Natural killer cell treated with Interleukin-12 subunit alpha and Interleukin-12 subunit beta and Interleukin-15 and Interleukin-18, amount 100 ng/mL, for 72 hours (primary cell): Measurements from ENCODE around the gene PRRT1B. TPM values are rescaled to one million over a fixed set of nuclear protein-coding genes. Genes with fewer than 3 reads are reported as not detected.
A peak's percentile ranks its signal among the peaks of the same experiment; 100 is the strongest.
"Not testable (repeated sequence)": the region's sequence is repeated elsewhere in the genome, so short reads cannot be mapped to it uniquely, and the experiment has no call there.

Experiments
- ATAC-seq, 2 donors: fragments of 150-1000 bp; cut with Tn5 transposase in 1 of 2; sonication (Bioruptor Pico), chemical (Tn5 transposase) in 1 of 2; 2 replicates each; pipeline ENCODE4 v1.10.0; 2021
- DNase-seq: peaks from one replicate; pipeline ENCODE4 v3.0.0; 2022; ENCODE audit warnings: low spot score
- H3K27ac Mint-ChIP-seq, 2 donors: 1 replicate in 1 of 2; 2 replicates in 1 of 2; pipeline ENCODE4 v1.8.0; 2022; ENCODE audit warnings: mixed read lengths in 2 of 2, mild to moderate bottlenecking in 1 of 2, moderate library complexity in 1 of 2
- H3K27me3 Mint-ChIP-seq, 2 donors: 1 replicate in 1 of 2; 2 replicates in 1 of 2; pipeline ENCODE4 v1.8.0; 2022; ENCODE audit warnings: mixed read lengths in 2 of 2
- H3K36me3 Mint-ChIP-seq: one replicate; pipeline ENCODE4 v1.8.0; 2022; ENCODE audit warnings: mixed read lengths
- H3K4me1 Mint-ChIP-seq, 2 donors: 1 replicate in 1 of 2; 2 replicates in 1 of 2; pipeline ENCODE4 v1.8.0; 2022; ENCODE audit warnings: low read depth in 2 of 2, mixed read lengths in 2 of 2, mild to moderate bottlenecking in 1 of 2
- H3K4me3 Mint-ChIP-seq: one replicate; pipeline ENCODE4 v1.8.0; 2022; ENCODE audit warnings: mixed read lengths
- H3K9me3 Mint-ChIP-seq: 2 replicates; pipeline ENCODE4 v1.8.0; 2022; ENCODE audit warnings: mixed read lengths
- total RNA-seq, 2 donors: library from RNA; stranded (reverse); gene quantifications; one replicate each; pipeline ENCODE4 v1.2.3, GENCODE V29; 2022

PRRT1B gene
- total RNA-seq, 2 donors from 2014 or later: not detected

- peaks cover 3 to 6% of the 10 kb centered on the region in 2 donors for H3K4me1 Mint-ChIP-seq
- DNase-seq (no peak), ATAC-seq (no peak)
- H3K27me3 Mint-ChIP-seq: no peaks in the 10 kb centered on the region
- peak overlapping the region; percentile 34 for H3K4me3 Mint-ChIP-seq
- no peak overlapping the region for H3K27ac Mint-ChIP-seq
- peaks cover 4% of the 10 kb centered on the region for H3K36me3 Mint-ChIP-seq
- H3K9me3 Mint-ChIP-seq: no peaks in the 10 kb centered on the region
Measured at GRCh38 chr9:131528186-131528585, 17.1 kb upstream of the PRRT1B start.

GRCh38 chr9:131528886-131529505 is 16.3 kb upstream of the PRRT1B start:
- H3K27ac Mint-ChIP-seq: no peak overlapping the region
- no peak overlapping the region for H3K4me3 Mint-ChIP-seq
- DNase-seq (no peak), ATAC-seq (no peak)
- peaks cover 4% of the 10 kb centered on the region for H3K36me3 Mint-ChIP-seq
- no peaks in the 10 kb centered on the region for H3K27me3 Mint-ChIP-seq
- H3K9me3 Mint-ChIP-seq: no peaks in the 10 kb centered on the region
- peaks cover 3 to 6% of the 10 kb centered on the region in 2 donors for H3K4me1 Mint-ChIP-seq

- H3K27ac Mint-ChIP-seq: no peak overlapping the region
- DNase-seq (no peak), ATAC-seq (no peak)
- peaks cover 3 to 6% of the 10 kb centered on the region in 2 donors for H3K4me1 Mint-ChIP-seq
- H3K9me3 Mint-ChIP-seq: no peaks in the 10 kb centered on the region
- peaks cover 4% of the 10 kb centered on the region for H3K36me3 Mint-ChIP-seq
- peak overlapping the region; percentile 80 for H3K4me3 Mint-ChIP-seq
- no peaks in the 10 kb centered on the region for H3K27me3 Mint-ChIP-seq
Measured at GRCh38 chr9:131529597-131530545, 15.5 kb upstream of the PRRT1B start.

- peak; percentile 7 to 37 for ATAC-seq
- no peak for DNase-seq
Measured at GRCh38 chr9:131530546-131530919, 14.8 kb upstream of the PRRT1B start.

GRCh38 chr9:131530920-131531832 is 14.1 kb upstream of the PRRT1B start, which contains the start of gene UCK1:
TSS of gene UCK1 (minus strand) at chr9:131531263. CDS start at chr9:131531174, 89 bp downstream.
- peak; percentile 82 for DNase-seq
- H3K27ac Mint-ChIP-seq: no peak within 1 kb of the TSS
- peak; percentile 96 to 98 for ATAC-seq
- peak within 1 kb of the TSS; percentile 80 for H3K4me3 Mint-ChIP-seq
- H3K4me1 Mint-ChIP-seq: peaks cover 3 to 6% of the 10 kb centered on the region in 2 donors
- peaks cover 4% of the 10 kb centered on the region for H3K36me3 Mint-ChIP-seq
- H3K27me3 Mint-ChIP-seq: no peaks in the 10 kb centered on the region
- no peaks in the 10 kb centered on the region for H3K9me3 Mint-ChIP-seq

More at GRCh38 chr9:131530546-131530919, 14.8 kb upstream of the PRRT1B start:
- H3K9me3 Mint-ChIP-seq: no peaks in the 10 kb centered on the region
- peaks cover 4% of the 10 kb centered on the region for H3K36me3 Mint-ChIP-seq
- H3K4me3 Mint-ChIP-seq: peak overlapping the region; percentile 80
- peaks cover 3 to 6% of the 10 kb centered on the region in 2 donors for H3K4me1 Mint-ChIP-seq
- H3K27me3 Mint-ChIP-seq: no peaks in the 10 kb centered on the region
- no peak overlapping the region for H3K27ac Mint-ChIP-seq

- Mint-ChIP-seq H3K27me3 (no peaks in the 10 kb centered on the region), H3K27ac (no peak overlapping the region), H3K36me3 (no peaks in the 10 kb centered on the region), H3K9me3 (no peaks in the 10 kb centered on the region), H3K4me1 (peaks cover 2 to 6% of the 10 kb centered on the region in 2 donors), H3K4me3 (no peak overlapping the region)
- DNase-seq (no peak), ATAC-seq (no peak)
Measured at GRCh38 chr9:131534721-131535237, 10.5 kb upstream of the PRRT1B start.

- DNase-seq (no peak), ATAC-seq (no peak)
Measured at GRCh38 chr9:131537946-131538345, 7.4 kb upstream of the PRRT1B start.

GRCh38 chr9:131539223-131539923 is 6.0 kb upstream of the PRRT1B start:
- H3K36me3 Mint-ChIP-seq: peaks cover 9% of the 10 kb centered on the region
- H3K27ac Mint-ChIP-seq: no peak overlapping the region
- DNase-seq (no peak), ATAC-seq (no peak)
- peaks cover 6% of the 10 kb centered on the region for H3K9me3 Mint-ChIP-seq
- no peak overlapping the region for H3K4me3 Mint-ChIP-seq
- peaks cover 0 to 3% of the 10 kb centered on the region in 2 donors for H3K4me1 Mint-ChIP-seq
- peaks cover 0 to under 1% of the 10 kb centered on the region in 2 donors for H3K27me3 Mint-ChIP-seq

More at GRCh38 chr9:131537946-131538345, 7.4 kb upstream of the PRRT1B start:
- Mint-ChIP-seq H3K27me3 (no peaks in the 10 kb centered on the region), H3K27ac (no peak overlapping the region), H3K9me3 (peaks cover 3% of the 10 kb centered on the region), H3K4me1 (peaks cover 0 to 3% of the 10 kb centered on the region in 2 donors), H3K4me3 (no peak overlapping the region), H3K36me3 (peaks cover under 1% of the 10 kb centered on the region)

GRCh38 chr9:131543141-131543540 is 2.2 kb upstream of the PRRT1B start:
- Mint-ChIP-seq H3K4me3 (no peak overlapping the region), H3K36me3 (peaks cover 15% of the 10 kb centered on the region), H3K4me1 (peaks cover 6 to 9% of the 10 kb centered on the region in 2 donors), H3K27me3 (peaks cover 12 to 17% of the 10 kb centered on the region in 2 donors), H3K9me3 (peaks cover 6% of the 10 kb centered on the region), H3K27ac (no peak overlapping the region)
- ATAC-seq (no peak), DNase-seq (no peak)

GRCh38 chr9:131545786-131546335 is 538 bp downstream of the PRRT1B start:
- Mint-ChIP-seq H3K36me3 (peaks cover 15% of the 10 kb centered on the region), H3K4me1 (peaks cover 6 to 7% of the 10 kb centered on the region in 2 donors), H3K27me3 (peaks cover 38 to 39% of the 10 kb centered on the region in 2 donors), H3K27ac (no peak overlapping the region), H3K4me3 (no peak overlapping the region), H3K9me3 (peaks cover 6% of the 10 kb centered on the region)
- DNase-seq (no peak), ATAC-seq (peak in 1 of 2 donors; percentile 24)

GRCh38 chr9:131546336-131547084 is 1.2 kb downstream of the PRRT1B start:
- Mint-ChIP-seq H3K4me3 (no peak overlapping the region), H3K27me3 (peaks cover 38 to 41% of the 10 kb centered on the region in 2 donors), H3K27ac (no peak overlapping the region), H3K36me3 (peaks cover 15% of the 10 kb centered on the region), H3K4me1 (peaks cover 6 to 7% of the 10 kb centered on the region in 2 donors), H3K9me3 (peaks cover 6% of the 10 kb centered on the region)
- DNase-seq: no peak
- no peak for ATAC-seq

- H3K4me1 Mint-ChIP-seq, DNase-seq, H3K27ac Mint-ChIP-seq, H3K4me3 Mint-ChIP-seq, ATAC-seq, H3K9me3 Mint-ChIP-seq, H3K36me3 Mint-ChIP-seq: not testable (repeated sequence)
- peaks cover 43 to 48% of the 10 kb centered on the region in 2 donors for H3K27me3 Mint-ChIP-seq
Measured at GRCh38 chr9:131549186-131549585, 3.9 kb downstream of the PRRT1B start.
